Spleen (tissue), 11 donors: ENCODE results near the gene ATP8A2. TPM values are rescaled to one million over a fixed set of nuclear protein-coding genes. Genes with fewer than 3 reads are reported as not detected.

Experiments
- DNase-seq: peaks from one replicate; pipeline ENCODE4 v3.0.0-alpha.2; 2020
- H3K27ac ChIP-seq, 8 donors: fragments of 200-600 bp; sonication (generic) in 7 of 8; 1 replicate in 4 of 8; 2 replicates in 4 of 8; pipeline versions ENCODE4 v1.5.0 to v1.8.0; 2016 to 2021; ENCODE audit warnings: inconsistent platforms in 4 of 8, mild to moderate bottlenecking in 4 of 8, moderate library complexity in 1 of 8
- H3K27me3 ChIP-seq, 7 donors: fragments of 200-600 bp; sonication (generic) in 6 of 7; replicated peaks in 1 of 7; 1 replicate in 4 of 7; 2 replicates in 3 of 7; pipeline versions ENCODE4 v1.5.0 to v1.8.0; 2016 to 2021; ENCODE audit warnings: inconsistent platforms in 3 of 7, mild to moderate bottlenecking in 1 of 7
- H3K36me3 ChIP-seq, 6 donors: fragments of 200-600 bp; sonication (generic) in 5 of 6; 1 replicate in 4 of 6; 2 replicates in 2 of 6; pipeline versions ENCODE4 v1.5.0 to v1.8.0; 2016 to 2021; ENCODE audit warnings: inconsistent platforms in 2 of 6
- H3K4me1 ChIP-seq, 6 donors: fragments of 200-600 bp; sonication (generic) in 5 of 6; 1 replicate in 3 of 6; 2 replicates in 3 of 6; pipeline versions ENCODE4 v1.5.0 to v1.8.0; 2016 to 2021; ENCODE audit warnings: inconsistent platforms in 3 of 6
- H3K4me3 ChIP-seq, 8 donors: fragments of 200-600 bp; sonication (generic) in 7 of 8; 1 replicate in 4 of 8; 2 replicates in 4 of 8; pipeline versions ENCODE4 v1.5.0 to v1.8.0; 2016 to 2021; ENCODE audit warnings: inconsistent platforms in 4 of 8, mild to moderate bottlenecking in 4 of 8, moderate library complexity in 2 of 8
- H3K9me3 ChIP-seq, 8 donors: fragments of 200-600 bp; sonication (generic) in 7 of 8; 1 replicate in 4 of 8; 2 replicates in 4 of 8; pipeline versions ENCODE4 v1.5.0 to v1.8.0; 2016 to 2021; ENCODE audit warnings: inconsistent platforms in 4 of 8
- POLR2A ChIP-seq, 3 donors: fragments of 450-650 bp; IDR thresholded peaks; one replicate each; pipeline ENCODE4 v1.5.1; 2017; ENCODE audit warnings: antibody characterized with exemption in 3 of 3, mild to moderate bottlenecking in 1 of 3
- POLR2AphosphoS5 ChIP-seq, 3 donors: sonication (generic); formaldehyde crosslinking; IDR thresholded peaks; one replicate each; pipeline ENCODE4 v1.5.1; 2017; ENCODE audit warnings: antibody characterized with exemption in 3 of 3
- WGBS, 5 donors: extraction: QIAGEN DNeasy Blood & Tissue Kit in 3 of 5; methylation state at CpG; one replicate each; pipeline versions ENCODE4 v1.1.5 to v1.1.7; 2013 to 2018; 5-methylcytosine and 5-hydroxymethylcytosine counted together
- intact Hi-C: fragments of 100-400 bp; cut with DNase I; formaldehyde crosslinking; loops from one replicate; pipeline ENCODE4 v1.15.0; 2023; ENCODE audit warnings: low total_unique reads
- polyA plus RNA-seq, 3 donors: library from polyadenylated mRNA; stranded (reverse); fragments of 200-250 nt; gene quantifications; one replicate each; pipeline ENCODE4 v1.2.1, GENCODE V29; 2013
- total RNA-seq, 7 donors: library from RNA; depleted of rRNA in 3 of 7; stranded (reverse); fragments of >200 nt in 3 of 7; fragmentation: NEBNext Ultra II Directional in 4 of 7; extraction: Animal tissue kit (Norgen Biotek cat#: 25700) in 4 of 7; gene quantifications; one replicate each; pipeline versions ENCODE4 v1.1.0 to v1.2.1, GENCODE V29; 2016 to 2021
- TF ChIP-seq, protein P1 (sequence below), 11 experiments: fragments of 200-600 bp in 7 of 11; fragments of 450-650 bp in 4 of 11; sonication (generic) in 4 of 11; IDR thresholded peaks in 8 of 11; conservative IDR thresholded peaks in 3 of 11; 1 replicate in 7 of 11; 2 replicates in 4 of 11; pipeline versions ENCODE4 v1.4.0 to v1.8.0; 2016 to 2021; ENCODE audit warnings: antibody characterized with exemption in 11 of 11, inconsistent platforms in 4 of 11, mild to moderate bottlenecking in 1 of 11
- donor health status: healthy with polysubstance abuse.
- donor health status: DM: no; HTN: no; CAD: no; lungs with moderate emphysema.
- donor health status: DM: no; HTN: no; CAD: no.
- donor health status: Bipolar disorder and iron deficiency.
- donor health status: healthy.
- donor health status: DM: no; HTN: no; CAD: no.
- donor health status: DM: yes; HTN: yes; CAD: no.

ATP8A2 gene
- total and polyA plus RNA-seq, 10 donors = 0.09 to 0.46 (median 0.25) TPM

- 69 to 76% (median 74%) methylated on average over 3 of the region's 3 CpGs for WGBS, 5 donors
Observed at GRCh38 chr13:25725104-25725503, 353.3 kb downstream of the ATP8A2 start.

DNA sequence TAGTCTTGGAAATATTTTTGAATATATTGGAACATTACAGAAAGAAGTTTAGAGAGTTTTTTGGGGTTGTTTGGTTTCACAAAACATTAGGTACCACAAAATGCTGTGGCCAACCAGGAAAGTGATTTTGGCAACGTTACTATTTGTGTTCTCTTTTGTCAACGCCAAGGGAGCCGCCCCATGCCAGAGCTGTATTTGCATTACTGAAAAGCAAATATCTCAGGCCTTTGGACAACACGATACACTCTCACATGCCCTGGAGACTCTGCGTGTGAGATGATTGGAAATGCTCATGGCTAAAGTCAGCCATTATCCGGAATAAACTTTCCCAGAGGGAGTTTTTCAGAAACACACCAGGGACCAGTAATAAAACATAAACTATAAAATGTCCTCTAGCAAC lies 355.5 kb downstream of the ATP8A2 start:
- 73 to 90% (median 78%) methylated on average over 6 of the region's 6 CpGs for WGBS, 5 donors

More at GRCh38 chr13:25725104-25725503, 353.3 kb downstream of the ATP8A2 start:
- DNase-seq = no peak
- H3K9me3 ChIP-seq = no peaks in the 10 kb centered on the region
- intact Hi-C loops = no loop called here
- no peaks in the 10 kb centered on the region for H3K36me3 ChIP-seq
- no peaks in the 10 kb centered on the region for H3K4me1 ChIP-seq
- H3K4me3 ChIP-seq = no peak overlapping the region
- TF ChIP-seq, protein P1, sequence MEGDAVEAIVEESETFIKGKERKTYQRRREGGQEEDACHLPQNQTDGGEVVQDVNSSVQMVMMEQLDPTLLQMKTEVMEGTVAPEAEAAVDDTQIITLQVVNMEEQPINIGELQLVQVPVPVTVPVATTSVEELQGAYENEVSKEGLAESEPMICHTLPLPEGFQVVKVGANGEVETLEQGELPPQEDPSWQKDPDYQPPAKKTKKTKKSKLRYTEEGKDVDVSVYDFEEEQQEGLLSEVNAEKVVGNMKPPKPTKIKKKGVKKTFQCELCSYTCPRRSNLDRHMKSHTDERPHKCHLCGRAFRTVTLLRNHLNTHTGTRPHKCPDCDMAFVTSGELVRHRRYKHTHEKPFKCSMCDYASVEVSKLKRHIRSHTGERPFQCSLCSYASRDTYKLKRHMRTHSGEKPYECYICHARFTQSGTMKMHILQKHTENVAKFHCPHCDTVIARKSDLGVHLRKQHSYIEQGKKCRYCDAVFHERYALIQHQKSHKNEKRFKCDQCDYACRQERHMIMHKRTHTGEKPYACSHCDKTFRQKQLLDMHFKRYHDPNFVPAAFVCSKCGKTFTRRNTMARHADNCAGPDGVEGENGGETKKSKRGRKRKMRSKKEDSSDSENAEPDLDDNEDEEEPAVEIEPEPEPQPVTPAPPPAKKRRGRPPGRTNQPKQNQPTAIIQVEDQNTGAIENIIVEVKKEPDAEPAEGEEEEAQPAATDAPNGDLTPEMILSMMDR (IDR thresholded peaks at IDR 0.05 in 8 of 11, conservative IDR thresholded peaks at IDR 0.05 in 3 of 11) = no peak
- no peak for TF ChIP-seq POLR2A (IDR thresholded peaks at IDR 0.05)
- TF ChIP-seq POLR2AphosphoS5 (IDR thresholded peaks at IDR 0.05) = no peak
- H3K27me3 ChIP-seq = peaks cover 0 to 5% (median 0%) of the 10 kb centered on the region in 7 donors
- no peak overlapping the region for H3K27ac ChIP-seq

DNA sequence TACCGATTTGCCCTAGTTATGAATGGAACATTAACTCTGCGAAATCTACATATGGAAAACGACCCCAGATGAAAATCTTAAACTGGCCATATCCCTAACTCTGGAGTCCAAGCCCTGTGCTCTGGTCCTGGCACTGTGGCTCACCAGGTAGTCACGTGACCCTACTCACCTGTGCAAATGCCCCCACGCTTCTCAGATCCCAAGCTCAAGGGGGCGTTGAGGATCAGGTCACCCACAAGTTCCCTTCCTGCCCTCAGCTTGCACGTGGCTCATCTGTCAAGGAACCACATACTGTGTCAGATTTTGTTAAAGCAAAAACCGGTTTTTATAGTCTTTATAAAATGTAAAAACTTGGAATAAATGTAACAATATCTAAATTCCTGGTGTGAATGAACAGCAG lies 356.0 kb downstream of the ATP8A2 start:
- intact Hi-C loops = no loop called here
- WGBS, 5 donors = 60 to 76% (median 66%) methylated on average over 8 of the region's 8 CpGs
- TF ChIP-seq, protein P1 (IDR thresholded peaks at IDR 0.05 in 8 of 11, conservative IDR thresholded peaks at IDR 0.05 in 3 of 11) = no peak
- TF ChIP-seq POLR2A (IDR thresholded peaks at IDR 0.05) = no peak
- no peak for TF ChIP-seq POLR2AphosphoS5 (IDR thresholded peaks at IDR 0.05)
- no peaks in the 10 kb centered on the region for H3K36me3 ChIP-seq
- H3K4me1 ChIP-seq = no peaks in the 10 kb centered on the region
- no peaks in the 10 kb centered on the region for H3K9me3 ChIP-seq
- H3K4me3 ChIP-seq = no peak overlapping the region
- H3K27ac ChIP-seq = no peak overlapping the region
- no peak for DNase-seq
- peaks cover 0 to 5% (median 0%) of the 10 kb centered on the region in 7 donors for H3K27me3 ChIP-seq

More for the DNA sequence above, 355.5 kb downstream of the ATP8A2 start:
- Histone ChIP-seq H3K4me1 (no peaks in the 10 kb centered on the region), H3K36me3 (no peaks in the 10 kb centered on the region), H3K27ac (no peak overlapping the region), H3K27me3 (peaks cover 0 to 5% (median 0%) of the 10 kb centered on the region in 7 donors), H3K9me3 (no peaks in the 10 kb centered on the region), H3K4me3 (no peak overlapping the region)
- intact Hi-C loops = no loop called here
- TF ChIP-seq, protein P1 (IDR thresholded peaks at IDR 0.05 in 8 of 11, conservative IDR thresholded peaks at IDR 0.05 in 3 of 11) = no peak
- TF ChIP-seq POLR2A (IDR thresholded peaks at IDR 0.05) (no peak), POLR2AphosphoS5 (IDR thresholded peaks at IDR 0.05) (no peak)
- no peak for DNase-seq

DNA sequence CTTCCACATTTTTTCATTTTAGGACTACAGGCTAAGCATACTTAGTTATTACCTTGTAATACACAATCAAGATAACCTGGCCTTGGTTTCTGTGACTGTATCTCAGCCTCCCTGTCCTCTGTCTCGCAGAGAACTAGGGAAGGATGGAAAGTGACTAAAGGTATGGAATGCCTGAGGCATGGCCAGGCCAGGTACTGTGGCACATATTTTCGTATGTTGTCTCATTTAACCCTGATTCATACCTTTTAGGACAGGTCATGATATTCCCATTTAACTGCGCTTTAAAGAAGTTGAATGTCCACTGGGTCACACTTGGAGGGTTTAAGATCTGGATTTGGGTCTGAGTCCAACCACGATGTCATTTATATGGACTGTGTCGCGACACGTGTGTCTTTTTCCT lies 357.4 kb downstream of the ATP8A2 start:
- H3K36me3 ChIP-seq = no peaks in the 10 kb centered on the region
- H3K4me3 ChIP-seq = no peak overlapping the region
- H3K27me3 ChIP-seq = peaks cover 0 to 5% (median 0%) of the 10 kb centered on the region in 7 donors
- TF ChIP-seq, protein P1 (IDR thresholded peaks at IDR 0.05 in 8 of 11, conservative IDR thresholded peaks at IDR 0.05 in 3 of 11) = no peak
- no peak for TF ChIP-seq POLR2AphosphoS5 (IDR thresholded peaks at IDR 0.05)
- no peak for TF ChIP-seq POLR2A (IDR thresholded peaks at IDR 0.05)
- H3K4me1 ChIP-seq = no peaks in the 10 kb centered on the region
- no peak for DNase-seq
- no peaks in the 10 kb centered on the region for H3K9me3 ChIP-seq
- no peak overlapping the region for H3K27ac ChIP-seq
- intact Hi-C loops = no loop called here
- WGBS, 5 donors = 79 to 89% (median 83%) methylated on average over 7 of the region's 7 CpGs
